Osteoblast (primary cell): ENCODE data around the gene CRELD2. TPM values are rescaled to one million over a fixed set of nuclear protein-coding genes. Genes with fewer than 3 reads are reported as not detected.
A peak's percentile ranks its signal among the peaks of the same experiment; 100 is the strongest.

Source experiments
- DNase-seq: peaks from one replicate; pipeline ENCODE4 v3.0.0; 2011; ENCODE audit warnings: low spot score, mixed read lengths; ENCODE audit not compliant: insufficient read length; ENCODE audit errors: missing footprints
- H2AFZ ChIP-seq: 2 replicates; pipeline ENCODE4 v1.6.0; 2011; ENCODE audit warnings: mild to moderate bottlenecking, low read length
- H3K27ac ChIP-seq: 2 replicates; pipeline ENCODE4 v1.5.1; 2011; ENCODE audit warnings: mild to moderate bottlenecking, low read depth, low read length, moderate library complexity
- H3K27me3 ChIP-seq: 2 replicates; pipeline ENCODE4 v1.6.0; 2012; ENCODE audit warnings: mild to moderate bottlenecking, control low read depth, inconsistent platforms, low read length, moderate library complexity; ENCODE audit not compliant: insufficient read depth
- H3K36me3 ChIP-seq: 2 replicates; pipeline ENCODE4 v1.5.1; 2011; ENCODE audit warnings: mild to moderate bottlenecking, low read length, control low read depth, moderate library complexity; ENCODE audit not compliant: insufficient read depth
- H3K4me1 ChIP-seq: 2 replicates; pipeline ENCODE4 v1.5.1; 2011; ENCODE audit warnings: mild to moderate bottlenecking, low read length, control low read depth, moderate library complexity; ENCODE audit not compliant: insufficient read depth
- H3K4me2 ChIP-seq: 2 replicates; pipeline ENCODE4 v1.6.0; 2011; ENCODE audit warnings: mild to moderate bottlenecking, low read length; ENCODE audit not compliant: insufficient read depth
- H3K4me3 ChIP-seq: fragments of 200-600 bp; sonication (generic); 3 replicates; pipeline ENCODE4 v1.5.1; 2012; ENCODE audit warnings: mild to moderate bottlenecking, low read length, inconsistent platforms; ENCODE audit not compliant: insufficient read depth
- H3K79me2 ChIP-seq: 2 replicates; pipeline ENCODE4 v1.6.0; 2012; ENCODE audit warnings: mild to moderate bottlenecking, low read length, control low read depth, inconsistent platforms; ENCODE audit not compliant: insufficient read depth
- H3K9me3 ChIP-seq: 2 replicates; pipeline ENCODE4 v1.5.1; 2011; ENCODE audit warnings: low read depth, low read length, control low read depth
- H4K20me1 ChIP-seq: 2 replicates; pipeline ENCODE4 v1.6.0; 2012; ENCODE audit warnings: mild to moderate bottlenecking, low read length, control low read depth; ENCODE audit not compliant: insufficient read depth
- CTCF ChIP-seq: IDR thresholded peaks from 2 replicates; pipeline ENCODE4 v1.5.1; 2011; ENCODE audit warnings: mild to moderate bottlenecking, low read depth, low read length, moderate library complexity; ENCODE audit errors: extremely low read depth
- total RNA-seq: library from RNA; depleted of rRNA; stranded (reverse); fragments of >200 nt; gene quantifications from 2 replicates; pipeline ENCODE4 v1.2.3, GENCODE V29; 2012

Gene CRELD2
- total RNA-seq, 1 donor: 31.1 TPM

GRCh38 chr22:49909476-49910205 lies 8.8 kb upstream of the CRELD2 start:
- Histone ChIP-seq H3K27ac (no peak overlapping the region), H3K4me3 (no peak overlapping the region), H2AFZ (no peak overlapping the region), H3K27me3 (no peaks in the 10 kb centered on the region), H4K20me1 (no peaks in the 10 kb centered on the region), H3K36me3 (peaks cover 16% of the 10 kb centered on the region), H3K4me1 (no peaks in the 10 kb centered on the region), H3K4me2 (no peak overlapping the region), H3K79me2 (no peaks in the 10 kb centered on the region), H3K9me3 (no peaks in the 10 kb centered on the region)
- no peak for TF ChIP-seq CTCF
- no peak for DNase-seq

- Histone ChIP-seq H3K4me2 (no peak overlapping the region), H3K4me1 (no peaks in the 10 kb centered on the region), H4K20me1 (no peaks in the 10 kb centered on the region), H2AFZ (no peak overlapping the region), H3K79me2 (no peaks in the 10 kb centered on the region), H3K27me3 (no peaks in the 10 kb centered on the region), H3K4me3 (no peak overlapping the region), H3K9me3 (no peaks in the 10 kb centered on the region), H3K36me3 (peaks cover 16% of the 10 kb centered on the region), H3K27ac (no peak overlapping the region)
- TF ChIP-seq CTCF: no peak
- DNase-seq: peak; percentile 51
Measured at GRCh38 chr22:49910229-49911155, 7.9 kb upstream of the CRELD2 start.

GRCh38 chr22:49911881-49912625 lies 6.4 kb upstream of the CRELD2 start:
- H3K79me2 ChIP-seq: peaks cover 3% of the 10 kb centered on the region
- no peak overlapping the region for H3K27ac ChIP-seq
- no peaks in the 10 kb centered on the region for H3K4me1 ChIP-seq
- H3K27me3 ChIP-seq: no peaks in the 10 kb centered on the region
- peak; percentile 50 for DNase-seq
- no peaks in the 10 kb centered on the region for H4K20me1 ChIP-seq
- no peak overlapping the region for H3K4me2 ChIP-seq
- no peak for TF ChIP-seq CTCF
- H3K4me3 ChIP-seq: no peak overlapping the region
- no peaks in the 10 kb centered on the region for H3K9me3 ChIP-seq
- no peak overlapping the region for H2AFZ ChIP-seq
- H3K36me3 ChIP-seq: peaks cover 16% of the 10 kb centered on the region
